GM12878 (cell line): Measurements from ENCODE around the gene BPIFA3.
A peak's percentile ranks its signal among the peaks of the same experiment; 100 is the strongest.

ENCODE experiments used
- CTCF ChIP-seq, 3 experiments: IDR thresholded peaks in 2 of 3; conservative IDR thresholded peaks in 1 of 3; 2 replicates each; pipeline ENCODE4 v1.5.1; 2011; ENCODE audit warnings: low read depth in 3 of 3, low read length in 3 of 3, mild to moderate bottlenecking in 3 of 3, control low read depth in 2 of 3, moderate library complexity in 2 of 3, inconsistent platforms in 1 of 3, mixed read lengths in 1 of 3; ENCODE audit not compliant: control insufficient read depth in 2 of 3, insufficient read depth in 1 of 3; ENCODE audit errors: extremely low read depth in 1 of 3
- GABPA ChIP-seq: IDR thresholded peaks from 2 replicates; pipeline ENCODE4 v1.6.1; 2014; ENCODE audit warnings: antibody characterized with exemption, low read depth, mild to moderate bottlenecking, inconsistent platforms
- IRF3 ChIP-seq: fragments of 450-650 bp; IDR thresholded peaks from 2 replicates; pipeline ENCODE4 v1.6.1; 2014; ENCODE audit warnings: mild to moderate bottlenecking
- MTA3 ChIP-seq: IDR thresholded peaks from 2 replicates; pipeline ENCODE4 v1.6.1; 2012; ENCODE audit warnings: low read length, inconsistent platforms, borderline replicate concordance
- POLR2A ChIP-seq: IDR thresholded peaks from 2 replicates; pipeline ENCODE4 v1.6.1; 2011; ENCODE audit warnings: low read depth, mild to moderate bottlenecking, low read length
- POLR2AphosphoS5 ChIP-seq: IDR thresholded peaks from 2 replicates; pipeline ENCODE4 v1.6.1; 2011; ENCODE audit warnings: mild to moderate bottlenecking, low read length, inconsistent platforms
- ZNF24 ChIP-seq: fragments of 450-650 bp; IDR thresholded peaks from 2 replicates; pipeline ENCODE4 v1.6.1; 2017; ENCODE audit warnings: antibody characterized with exemption, mild to moderate bottlenecking

- TF ChIP-seq POLR2AphosphoS5 = no peak
- no peak for TF ChIP-seq GABPA
- TF ChIP-seq POLR2A = no peak
- TF ChIP-seq MTA3 = no peak
- TF ChIP-seq IRF3 = no peak
- peak; percentile 19 to 39 (median 29); a peak in 3 of 6 replicates for TF ChIP-seq CTCF (IDR thresholded peaks at IDR 0.05 in 2 of 3, conservative IDR thresholded peaks at IDR 0.05 in 1 of 3; ENCODE audit: control insufficient read depth in 2 of 3, extremely low read depth in 1 of 3, insufficient read depth in 1 of 3, low read depth in 3 of 3, low read length in 3 of 3)
- TF ChIP-seq ZNF24 = no peak
These were observed 45.5 kb downstream of the BPIFA3 start for GRCh38 chr20:33262658-33263065.
